ENCODE results near the gene KLHL12. TPM values are rescaled to one million over a fixed set of nuclear protein-coding genes. Genes with fewer than 3 reads are reported as not detected.

KLHL12 gene
- total RNA-seq, 4 donors from 2014 or later = 15.3 to 23.4 (median 20.8) TPM

DNA sequence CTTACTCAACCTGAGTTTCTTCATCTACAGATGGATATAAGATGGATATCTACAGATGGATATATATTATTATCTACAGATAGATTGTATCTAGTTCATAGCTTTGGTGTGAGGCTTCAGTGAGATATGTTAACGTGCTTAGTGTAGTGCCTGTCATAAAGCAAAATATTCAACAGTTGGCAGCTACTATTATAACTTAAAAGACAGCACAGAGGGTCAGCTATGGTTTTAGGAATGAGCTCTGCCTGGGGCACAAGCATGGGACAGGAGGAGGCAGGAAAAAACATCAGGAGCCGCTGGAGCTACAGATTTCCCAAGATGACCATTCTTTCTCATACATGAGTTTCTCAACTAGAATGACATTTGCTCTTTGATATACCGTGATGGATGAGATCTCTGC, 41.3 kb upstream of the KLHL12 start:
- no peak for DNase-seq (ENCODE audit: low spot score in 2 of 2)
- TF ChIP-seq POLR2A (IDR thresholded peaks at IDR 0.05) (no peak), EP300 (IDR thresholded peaks at IDR 0.05) (no peak)
- TF ChIP-seq, protein P1, sequence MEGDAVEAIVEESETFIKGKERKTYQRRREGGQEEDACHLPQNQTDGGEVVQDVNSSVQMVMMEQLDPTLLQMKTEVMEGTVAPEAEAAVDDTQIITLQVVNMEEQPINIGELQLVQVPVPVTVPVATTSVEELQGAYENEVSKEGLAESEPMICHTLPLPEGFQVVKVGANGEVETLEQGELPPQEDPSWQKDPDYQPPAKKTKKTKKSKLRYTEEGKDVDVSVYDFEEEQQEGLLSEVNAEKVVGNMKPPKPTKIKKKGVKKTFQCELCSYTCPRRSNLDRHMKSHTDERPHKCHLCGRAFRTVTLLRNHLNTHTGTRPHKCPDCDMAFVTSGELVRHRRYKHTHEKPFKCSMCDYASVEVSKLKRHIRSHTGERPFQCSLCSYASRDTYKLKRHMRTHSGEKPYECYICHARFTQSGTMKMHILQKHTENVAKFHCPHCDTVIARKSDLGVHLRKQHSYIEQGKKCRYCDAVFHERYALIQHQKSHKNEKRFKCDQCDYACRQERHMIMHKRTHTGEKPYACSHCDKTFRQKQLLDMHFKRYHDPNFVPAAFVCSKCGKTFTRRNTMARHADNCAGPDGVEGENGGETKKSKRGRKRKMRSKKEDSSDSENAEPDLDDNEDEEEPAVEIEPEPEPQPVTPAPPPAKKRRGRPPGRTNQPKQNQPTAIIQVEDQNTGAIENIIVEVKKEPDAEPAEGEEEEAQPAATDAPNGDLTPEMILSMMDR (IDR thresholded peaks at IDR 0.05) = no peak
- Histone ChIP-seq H3K4me3 (peak overlapping the region in 2 of 4 donors; percentile 75 to 76), H3K27ac (peak overlapping the region in 3 of 4 donors; percentile 97 to 98 (median 97)), H3K27me3 (no peaks in the 10 kb centered on the region), H3K4me1 (peaks cover 0 to 24% (median 3%) of the 10 kb centered on the region in 4 donors), H3K36me3 (peaks cover 0 to 20% (median 0%) of the 10 kb centered on the region in 3 donors), H3K9me3 (no peaks in the 10 kb centered on the region)
- 59 to 73% methylated on average over 3 of the region's 3 CpGs for WGBS, 2 donors

DNA sequence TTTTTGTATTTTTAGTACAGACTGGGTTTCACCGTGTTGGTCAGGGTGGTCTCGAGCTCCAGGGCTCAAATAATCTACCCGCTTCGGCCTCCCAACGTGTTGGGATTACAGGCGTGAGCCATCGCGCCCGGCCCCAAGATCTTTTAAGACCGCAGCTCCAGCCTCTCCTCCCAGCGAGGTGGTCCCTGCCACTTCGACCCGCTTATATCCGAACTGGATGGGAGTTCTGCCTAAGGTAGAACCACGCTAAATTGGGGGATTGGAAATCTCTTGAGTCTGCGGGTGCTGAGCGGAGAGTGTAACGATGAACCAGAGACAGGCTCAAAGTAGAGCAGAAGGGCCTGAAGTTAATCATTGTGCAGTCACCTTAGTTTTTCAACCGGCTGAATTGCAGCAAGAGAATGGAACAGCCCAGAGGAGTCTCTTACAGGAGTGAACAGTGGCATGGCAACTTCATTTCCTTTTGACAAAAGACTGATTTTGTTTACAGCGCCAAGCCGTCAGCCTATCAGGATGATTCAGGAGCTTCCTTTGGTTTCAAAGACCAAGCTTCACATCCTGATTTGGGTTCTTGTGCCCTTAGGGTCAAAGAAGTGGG, 40.7 kb upstream of the KLHL12 start:
- H3K4me3 ChIP-seq = peak overlapping the region; percentile 58 to 88 (median 76)
- H3K27me3 ChIP-seq = no peaks in the 10 kb centered on the region
- H3K36me3 ChIP-seq = peaks cover 0 to 25% (median 0%) of the 10 kb centered on the region in 3 donors
- H3K4me1 ChIP-seq = peaks cover 0 to 24% (median 3%) of the 10 kb centered on the region in 4 donors
- H3K9me3 ChIP-seq = no peaks in the 10 kb centered on the region
- 3 to 6% methylated on average over 21 of the region's 21 CpGs for WGBS, 2 donors
- peak overlapping the region; percentile 9 to 98 (median 97) for H3K27ac ChIP-seq
- no peak for TF ChIP-seq POLR2A (IDR thresholded peaks at IDR 0.05)
- no peak for TF ChIP-seq EP300 (IDR thresholded peaks at IDR 0.05)
- TF ChIP-seq, protein P1 (IDR thresholded peaks at IDR 0.05) = no peak
- no peak for DNase-seq (ENCODE audit: low spot score in 2 of 2)

DNA sequence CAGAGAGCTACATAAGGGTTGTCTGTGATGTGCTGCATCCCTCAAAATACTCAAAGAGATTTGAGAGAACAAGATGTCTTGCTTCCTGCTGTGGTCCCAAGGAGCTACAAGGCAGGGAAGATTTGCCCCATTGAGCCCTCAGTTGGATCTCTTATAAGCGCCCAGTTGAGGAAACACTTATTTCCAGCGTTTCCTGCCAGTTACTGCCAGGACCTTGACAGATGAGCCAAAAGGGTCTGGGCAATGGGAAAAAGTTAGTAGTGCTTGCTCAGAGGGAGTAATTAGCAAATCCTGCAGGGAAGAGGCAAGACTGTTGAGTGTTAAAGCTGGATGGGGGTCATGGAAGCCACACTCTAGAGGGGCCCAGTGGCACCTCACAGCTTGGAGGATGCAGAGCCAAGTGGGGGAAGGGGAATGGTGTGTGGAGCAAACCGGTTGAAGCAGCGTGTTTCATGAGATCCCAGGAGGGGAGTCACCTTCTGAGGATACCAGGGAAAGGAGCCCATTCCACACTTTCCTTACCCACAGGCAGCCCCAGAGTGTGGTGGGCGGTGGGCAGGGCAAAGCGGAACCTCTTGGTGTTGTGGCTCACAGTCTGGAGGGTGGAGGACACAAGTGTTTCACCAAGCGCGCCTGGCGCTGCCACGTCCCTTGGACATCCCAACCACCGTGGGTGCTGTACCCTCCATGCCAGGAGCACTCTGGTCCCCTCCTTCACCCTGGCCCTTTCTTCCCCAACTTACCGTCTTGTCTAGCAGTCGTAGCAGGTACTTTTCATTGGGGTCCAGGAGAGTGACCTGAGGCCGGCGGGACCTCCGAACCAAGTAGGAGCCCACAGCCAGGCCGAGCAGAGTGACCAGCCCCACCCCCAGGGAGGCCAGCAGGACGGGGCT, 39.2 kb upstream of the KLHL12 start:
- WGBS, 2 donors = 40 to 42% methylated on average over 15 to 17 of the region's 18 CpGs
- no peaks in the 10 kb centered on the region for H3K9me3 ChIP-seq
- H3K27me3 ChIP-seq = no peaks in the 10 kb centered on the region
- H3K4me3 ChIP-seq = peak overlapping the region; percentile 58 to 88 (median 70)
- peaks cover 0 to 24% (median 3%) of the 10 kb centered on the region in 4 donors for H3K4me1 ChIP-seq
- TF ChIP-seq POLR2A (IDR thresholded peaks at IDR 0.05) (no peak), EP300 (IDR thresholded peaks at IDR 0.05) (no peak)
- TF ChIP-seq, protein P1 (IDR thresholded peaks at IDR 0.05) = no peak
- H3K36me3 ChIP-seq = peaks cover 0 to 41% (median 0%) of the 10 kb centered on the region in 3 donors
- peak overlapping the region; percentile 89 to 98 (median 97) for H3K27ac ChIP-seq
- DNase-seq (ENCODE audit: low spot score in 2 of 2) = no peak

DNA sequence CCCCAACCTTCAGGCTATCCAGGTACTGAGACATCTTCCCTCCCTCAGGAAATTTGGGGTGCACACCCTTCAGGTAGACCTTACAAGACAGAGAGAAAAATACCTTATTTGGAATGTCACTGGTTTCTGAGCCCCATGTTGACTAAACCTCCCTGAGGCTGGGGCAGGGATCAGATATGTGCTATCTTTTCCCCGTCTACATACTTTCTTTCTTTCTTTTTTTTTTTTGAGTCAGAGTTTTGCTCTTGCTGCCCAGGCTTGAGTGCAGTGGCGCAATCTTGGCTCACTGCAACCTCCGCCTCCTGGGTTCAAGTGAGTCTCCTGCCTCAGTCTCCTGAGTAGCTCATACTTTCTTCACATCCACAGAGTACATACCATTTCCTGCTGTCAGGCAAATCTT, 38.4 kb upstream of the KLHL12 start:
- DNase-seq (ENCODE audit: low spot score in 2 of 2) = no peak
- Histone ChIP-seq H3K9me3 (no peaks in the 10 kb centered on the region), H3K4me1 (peaks cover 0 to 24% (median 3%) of the 10 kb centered on the region in 4 donors), H3K27me3 (no peaks in the 10 kb centered on the region), H3K4me3 (no peak overlapping the region), H3K36me3 (peaks cover 0 to 47% (median 0%) of the 10 kb centered on the region in 3 donors), H3K27ac (no peak overlapping the region)
- WGBS, 2 donors = 85 to 91% methylated on average over 3 of the region's 3 CpGs
- TF ChIP-seq, protein P1 (IDR thresholded peaks at IDR 0.05) = no peak
- no peak for TF ChIP-seq EP300 (IDR thresholded peaks at IDR 0.05)
- TF ChIP-seq POLR2A (IDR thresholded peaks at IDR 0.05) = no peak

Measured in tibial nerve (tissue), 4 donors.